OCI-LY1 (cell line): Measurements from ENCODE around the gene SNED1.

ENCODE experiments used
- EZH2 ChIP-seq: fragments of 200-600 bp; sonication (generic), shearing (Covaris generic); IDR thresholded peaks from 2 replicates; pipeline ENCODE4 v1.8.0; 2017; ENCODE audit warnings: borderline replicate concordance, mixed run types, mild to moderate bottlenecking, antibody characterized with exemption, low read length, moderate library complexity, mixed read lengths
- TF ChIP-seq, protein P1 (sequence below): fragments of 200-600 bp; sonication (generic), shearing (Covaris generic); IDR thresholded peaks from 2 replicates; pipeline ENCODE4 v1.5.1; 2017; ENCODE audit warnings: mild to moderate bottlenecking, antibody characterized with exemption, low read length, moderate library complexity, mixed read lengths

DNA sequence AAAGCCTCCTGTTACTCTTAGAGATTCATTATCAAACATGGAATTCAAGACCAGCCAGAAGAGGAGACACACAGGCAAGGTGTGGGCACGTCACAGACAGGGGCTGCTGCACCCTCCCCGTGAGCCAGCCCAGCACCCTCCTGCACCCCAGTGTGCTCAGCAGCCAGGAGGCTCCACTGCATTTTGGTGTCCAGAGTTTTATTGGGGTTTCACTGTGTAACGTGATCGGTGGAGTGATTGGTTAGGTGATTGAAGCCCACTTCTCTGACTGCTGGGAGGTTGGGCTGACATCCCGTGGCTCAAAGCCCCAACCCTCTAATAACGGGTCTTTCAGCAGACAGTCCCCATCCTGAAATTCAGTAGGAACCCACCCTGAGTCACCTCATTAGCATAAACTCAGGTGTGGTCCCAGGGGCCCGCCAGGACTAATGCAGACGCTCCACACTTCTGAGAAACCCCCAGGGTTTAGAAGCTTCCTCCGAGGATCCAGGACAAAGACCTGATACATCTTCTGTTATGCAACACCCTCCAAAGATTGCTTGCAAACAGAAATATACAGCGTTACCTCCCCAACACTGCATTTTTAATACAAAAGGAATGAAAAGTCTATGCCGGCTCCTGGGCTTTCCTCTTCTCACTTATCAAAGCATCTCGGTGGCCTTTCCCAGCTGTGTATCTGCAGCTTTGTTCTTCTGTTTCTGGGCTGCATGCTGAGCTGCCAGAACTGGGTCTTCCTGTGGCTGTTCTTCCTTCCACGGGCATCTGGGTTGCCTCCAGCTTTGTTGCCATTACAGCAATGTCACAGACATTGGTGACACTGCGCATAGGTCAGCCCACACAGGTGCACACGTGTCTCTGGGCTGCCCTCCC lies 43.7 kb upstream of the SNED1 start:
- TF ChIP-seq, protein P1, sequence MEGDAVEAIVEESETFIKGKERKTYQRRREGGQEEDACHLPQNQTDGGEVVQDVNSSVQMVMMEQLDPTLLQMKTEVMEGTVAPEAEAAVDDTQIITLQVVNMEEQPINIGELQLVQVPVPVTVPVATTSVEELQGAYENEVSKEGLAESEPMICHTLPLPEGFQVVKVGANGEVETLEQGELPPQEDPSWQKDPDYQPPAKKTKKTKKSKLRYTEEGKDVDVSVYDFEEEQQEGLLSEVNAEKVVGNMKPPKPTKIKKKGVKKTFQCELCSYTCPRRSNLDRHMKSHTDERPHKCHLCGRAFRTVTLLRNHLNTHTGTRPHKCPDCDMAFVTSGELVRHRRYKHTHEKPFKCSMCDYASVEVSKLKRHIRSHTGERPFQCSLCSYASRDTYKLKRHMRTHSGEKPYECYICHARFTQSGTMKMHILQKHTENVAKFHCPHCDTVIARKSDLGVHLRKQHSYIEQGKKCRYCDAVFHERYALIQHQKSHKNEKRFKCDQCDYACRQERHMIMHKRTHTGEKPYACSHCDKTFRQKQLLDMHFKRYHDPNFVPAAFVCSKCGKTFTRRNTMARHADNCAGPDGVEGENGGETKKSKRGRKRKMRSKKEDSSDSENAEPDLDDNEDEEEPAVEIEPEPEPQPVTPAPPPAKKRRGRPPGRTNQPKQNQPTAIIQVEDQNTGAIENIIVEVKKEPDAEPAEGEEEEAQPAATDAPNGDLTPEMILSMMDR = no peak
- TF ChIP-seq EZH2 = no peak
